Esophagus muscularis mucosa (tissue), 4 donors: Measurements from ENCODE around the gene ZFYVE19. TPM values are rescaled to one million over a fixed set of nuclear protein-coding genes. Genes with fewer than 3 reads are reported as not detected.

Experiments used
- DNase-seq: peaks from one replicate; pipeline ENCODE4 v3.0.0-alpha.2; 2017; ENCODE audit errors: extremely low spot score
- H3K27ac ChIP-seq, 4 donors: fragments of 200-600 bp; sonication (generic); replicated peaks in 1 of 4; 1 replicate in 3 of 4; 2 replicates in 1 of 4; pipeline ENCODE4 v1.5.1; 2016 to 2019; ENCODE audit warnings: mild to moderate bottlenecking in 1 of 4
- H3K27me3 ChIP-seq, 4 donors: fragments of 200-600 bp; sonication (generic); one replicate each; pipeline versions ENCODE4 v1.5.1 to v1.6.0; 2016 to 2019
- H3K36me3 ChIP-seq, 4 donors: fragments of 200-600 bp; sonication (generic); one replicate each; pipeline ENCODE4 v1.5.1; 2016 to 2019
- H3K4me1 ChIP-seq, 4 donors: fragments of 200-600 bp; sonication (generic); one replicate each; pipeline ENCODE4 v1.5.1; 2016 to 2019
- H3K4me3 ChIP-seq, 4 donors: fragments of 200-600 bp; sonication (generic); 1 replicate in 2 of 4; 2 replicates in 2 of 4; pipeline ENCODE4 v1.5.1; 2016 to 2019; ENCODE audit warnings: mild to moderate bottlenecking in 4 of 4, moderate library complexity in 1 of 4
- H3K9me3 ChIP-seq, 4 donors: fragments of 200-600 bp; sonication (generic); 1 replicate in 3 of 4; 2 replicates in 1 of 4; pipeline ENCODE4 v1.5.1; 2016 to 2019
- CTCF ChIP-seq, 3 experiments: fragments of 200-600 bp in 2 of 3; fragments of 450-650 bp in 1 of 3; sonication (generic) in 2 of 3; IDR thresholded peaks; one replicate each; pipeline ENCODE4 v1.5.1; 2017 to 2019; ENCODE audit warnings: antibody characterized with exemption in 3 of 3, mild to moderate bottlenecking in 2 of 3, moderate library complexity in 1 of 3
- EP300 ChIP-seq: sonication (generic); formaldehyde crosslinking; IDR thresholded peaks from one replicate; pipeline ENCODE4 v1.6.1; 2017; ENCODE audit warnings: antibody characterized with exemption
- POLR2A ChIP-seq: fragments of 450-650 bp; IDR thresholded peaks from one replicate; pipeline ENCODE4 v1.6.1; 2017; ENCODE audit warnings: antibody characterized with exemption, moderate library complexity, mild to moderate bottlenecking, low read depth
- POLR2AphosphoS5 ChIP-seq, 2 donors: sonication (generic); formaldehyde crosslinking; IDR thresholded peaks; one replicate each; pipeline ENCODE4 v1.6.1; 2017; ENCODE audit warnings: antibody characterized with exemption in 2 of 2
- WGBS: methylation state at CpG from one replicate; pipeline ENCODE4 v1.1.5; 2018; 5-methylcytosine and 5-hydroxymethylcytosine counted together
- intact Hi-C: fragments of 100-400 bp; cut with DNase I; formaldehyde crosslinking; loops from one replicate; pipeline ENCODE4 v1.15.1; 2023
- total RNA-seq, 4 donors: library from RNA; depleted of rRNA; stranded (reverse); fragments of >200 nt; gene quantifications; one replicate each; pipeline versions ENCODE4 v1.1.0 to v1.2.1, GENCODE V29; 2016

ZFYVE19 gene
- total RNA-seq, 4 donors from 2014 or later: 14.4 to 36.8 (median 18.8) TPM

DNA sequence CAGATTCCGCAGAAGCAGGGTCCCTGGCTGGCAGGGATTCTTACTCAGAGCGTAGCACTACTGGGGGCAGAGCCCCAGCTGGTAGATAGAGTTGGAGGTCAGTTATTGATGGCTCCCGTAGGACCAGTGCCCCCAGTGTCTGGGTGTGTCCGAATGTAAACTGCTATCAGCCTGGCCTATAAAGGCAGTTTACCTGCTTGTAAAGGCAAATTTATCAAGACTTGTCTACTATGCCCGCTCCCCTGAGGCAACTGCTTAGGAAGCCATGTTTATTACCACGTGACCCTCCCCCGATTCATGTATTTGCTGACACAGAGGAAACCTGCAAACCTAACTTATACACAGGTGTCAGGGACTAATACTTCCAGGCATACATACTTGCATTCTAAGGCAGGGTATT lies 22.2 kb downstream of the ZFYVE19 start:
- H3K27me3 ChIP-seq: peaks cover 0 to 9% (median 0%) of the 10 kb centered on the region in 4 donors
- H3K4me3 ChIP-seq: no peak overlapping the region
- no peaks in the 10 kb centered on the region for H3K36me3 ChIP-seq
- TF ChIP-seq EP300 (no peak), POLR2A (no peak), POLR2AphosphoS5 (IDR thresholded peaks at IDR 0.05) (no peak), CTCF (IDR thresholded peaks at IDR 0.05) (no peak)
- DNase-seq: no peak
- 83% methylated on average over 6 of the region's 7 CpGs for WGBS
- H3K27ac ChIP-seq: no peak overlapping the region
- no peaks in the 10 kb centered on the region for H3K4me1 ChIP-seq
- H3K9me3 ChIP-seq: no peaks in the 10 kb centered on the region
- intact Hi-C loops: no loop called here

DNA sequence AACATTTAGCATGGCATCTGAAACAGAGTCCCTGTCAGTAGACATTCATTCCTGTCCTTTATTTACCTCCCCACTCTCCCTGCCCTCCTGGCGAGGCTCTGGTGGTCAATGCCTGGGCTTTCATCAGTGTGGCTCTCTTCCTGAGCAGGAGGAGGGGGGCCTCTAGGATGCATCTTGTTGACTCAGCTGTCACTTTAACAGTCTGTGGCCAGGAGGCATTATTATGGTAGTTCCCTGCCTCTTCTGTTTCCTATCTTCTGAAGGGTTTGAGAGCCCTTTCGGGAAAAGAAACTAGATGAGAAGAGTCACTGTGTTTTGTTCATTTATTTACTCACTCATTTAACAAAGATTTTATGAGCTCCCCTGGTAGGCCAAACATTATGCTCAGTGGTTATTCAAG lies 24.0 kb downstream of the ZFYVE19 start:
- Histone ChIP-seq H3K27me3 (peaks cover 0 to 9% (median 0%) of the 10 kb centered on the region in 4 donors), H3K4me1 (no peaks in the 10 kb centered on the region), H3K27ac (no peak overlapping the region), H3K4me3 (no peak overlapping the region), H3K36me3 (no peaks in the 10 kb centered on the region), H3K9me3 (no peaks in the 10 kb centered on the region)
- intact Hi-C loops: no loop called here
- 77% methylated on average over 2 of the region's 2 CpGs for WGBS
- DNase-seq: no peak
- TF ChIP-seq POLR2AphosphoS5 (IDR thresholded peaks at IDR 0.05) (no peak), CTCF (IDR thresholded peaks at IDR 0.05) (no peak)

- DNase-seq: no peak
- Histone ChIP-seq H3K9me3 (no peaks in the 10 kb centered on the region), H3K27ac (no peak overlapping the region), H3K27me3 (peaks cover 0 to 9% (median 0%) of the 10 kb centered on the region in 4 donors), H3K4me1 (no peaks in the 10 kb centered on the region), H3K36me3 (no peaks in the 10 kb centered on the region), H3K4me3 (no peak overlapping the region)
- TF ChIP-seq CTCF (IDR thresholded peaks at IDR 0.05): no peak
- TF ChIP-seq EP300: no peak
- TF ChIP-seq POLR2A: no peak
- TF ChIP-seq POLR2AphosphoS5 (IDR thresholded peaks at IDR 0.05): no peak
- intact Hi-C loops: no loop called here
- WGBS: 50% methylated on average over 1 of the region's 1 CpG
These were observed 25.0 kb downstream of the ZFYVE19 start for GRCh38 chr15:40831861-40832260.

DNA sequence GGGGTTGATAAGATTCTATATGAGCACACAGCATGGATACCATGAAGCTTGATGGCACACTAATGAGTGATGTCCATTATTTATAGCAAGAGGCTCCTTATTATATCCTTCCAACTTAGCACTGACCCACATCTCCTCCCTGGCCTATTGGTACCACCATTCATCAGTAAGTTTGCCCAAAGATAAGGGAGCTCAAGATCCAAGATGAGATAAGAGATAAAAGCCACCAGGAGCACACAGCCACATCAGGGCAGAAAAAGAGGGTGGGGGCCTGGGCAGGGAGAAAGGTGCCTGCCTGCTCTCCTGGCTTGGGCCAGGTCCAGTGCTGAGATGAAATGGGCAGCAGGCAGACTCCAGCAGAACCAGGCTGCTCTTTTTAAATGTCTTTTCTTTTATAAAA lies 26.0 kb downstream of the ZFYVE19 start:
- Histone ChIP-seq H3K27me3 (peaks cover 0 to 6% (median 0%) of the 10 kb centered on the region in 4 donors), H3K36me3 (no peaks in the 10 kb centered on the region), H3K9me3 (no peaks in the 10 kb centered on the region), H3K4me1 (no peaks in the 10 kb centered on the region), H3K4me3 (no peak overlapping the region), H3K27ac (no peak overlapping the region)
- no peak for TF ChIP-seq CTCF (IDR thresholded peaks at IDR 0.05)
- intact Hi-C loops: no loop called here
- no peak for DNase-seq

- no peak overlapping the region for H3K4me3 ChIP-seq
- intact Hi-C loops: no loop called here
- no peak for DNase-seq
- H3K9me3 ChIP-seq: no peaks in the 10 kb centered on the region
- no peaks in the 10 kb centered on the region for H3K36me3 ChIP-seq
- H3K27ac ChIP-seq: no peak overlapping the region
- no peaks in the 10 kb centered on the region for H3K4me1 ChIP-seq
- H3K27me3 ChIP-seq: no peaks in the 10 kb centered on the region
- TF ChIP-seq POLR2AphosphoS5 (IDR thresholded peaks at IDR 0.05) (no peak), POLR2A (no peak), CTCF (IDR thresholded peaks at IDR 0.05) (no peak)
- 95% methylated on average over 1 of the region's 1 CpG for WGBS
These were observed 29.1 kb downstream of the ZFYVE19 start for GRCh38 chr15:40836020-40836419.
